PFSK-1 (cell line): Measurements from ENCODE around the gene SNU13.

Experiments used
- FOXP2 ChIP-seq: optimal IDR thresholded peaks from 2 replicates; pipeline ENCODE3; 2011; ENCODE audit warnings: borderline replicate concordance, control low read depth, inconsistent platforms; ENCODE audit not compliant: insufficient read depth; ENCODE audit errors: extremely low read length, extremely low read depth
- TAF1 ChIP-seq: IDR thresholded peaks from 2 replicates; pipeline ENCODE4 v1.6.1; 2012; ENCODE audit warnings: low read length, control low read depth, borderline replicate concordance; ENCODE audit not compliant: insufficient read depth
- TF ChIP-seq, protein P1 (sequence below), 2 experiments: IDR thresholded peaks; 2 replicates each; pipeline versions ENCODE4 v1.6.1 to v1.8.0; 2011 to 2012; ENCODE audit warnings: low read depth in 2 of 2, low read length in 2 of 2, control low read depth in 1 of 2, inconsistent platforms in 1 of 2, mild to moderate bottlenecking in 1 of 2, moderate library complexity in 1 of 2; ENCODE audit not compliant: insufficient read depth in 1 of 2

DNA sequence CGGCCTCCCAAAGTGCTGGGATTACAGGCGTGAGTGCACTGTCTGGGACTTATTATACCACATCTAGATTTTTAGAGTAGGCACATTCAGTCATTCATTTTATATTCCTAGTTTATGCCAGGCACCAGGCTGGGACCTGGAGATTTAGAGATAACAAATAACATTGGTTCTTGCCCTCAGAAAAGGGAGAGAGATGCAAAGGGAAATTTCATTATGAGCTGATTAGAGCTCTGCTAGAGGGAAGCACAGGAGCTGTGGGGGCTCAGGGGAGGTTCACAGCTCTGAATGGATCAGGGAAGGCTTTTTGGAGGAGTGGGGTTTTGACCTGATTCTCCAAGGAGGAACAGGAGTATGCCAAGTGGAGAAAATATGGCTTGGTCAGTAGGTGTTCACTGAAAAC lies 42.9 kb upstream of the SNU13 start:
- TF ChIP-seq, protein P1, sequence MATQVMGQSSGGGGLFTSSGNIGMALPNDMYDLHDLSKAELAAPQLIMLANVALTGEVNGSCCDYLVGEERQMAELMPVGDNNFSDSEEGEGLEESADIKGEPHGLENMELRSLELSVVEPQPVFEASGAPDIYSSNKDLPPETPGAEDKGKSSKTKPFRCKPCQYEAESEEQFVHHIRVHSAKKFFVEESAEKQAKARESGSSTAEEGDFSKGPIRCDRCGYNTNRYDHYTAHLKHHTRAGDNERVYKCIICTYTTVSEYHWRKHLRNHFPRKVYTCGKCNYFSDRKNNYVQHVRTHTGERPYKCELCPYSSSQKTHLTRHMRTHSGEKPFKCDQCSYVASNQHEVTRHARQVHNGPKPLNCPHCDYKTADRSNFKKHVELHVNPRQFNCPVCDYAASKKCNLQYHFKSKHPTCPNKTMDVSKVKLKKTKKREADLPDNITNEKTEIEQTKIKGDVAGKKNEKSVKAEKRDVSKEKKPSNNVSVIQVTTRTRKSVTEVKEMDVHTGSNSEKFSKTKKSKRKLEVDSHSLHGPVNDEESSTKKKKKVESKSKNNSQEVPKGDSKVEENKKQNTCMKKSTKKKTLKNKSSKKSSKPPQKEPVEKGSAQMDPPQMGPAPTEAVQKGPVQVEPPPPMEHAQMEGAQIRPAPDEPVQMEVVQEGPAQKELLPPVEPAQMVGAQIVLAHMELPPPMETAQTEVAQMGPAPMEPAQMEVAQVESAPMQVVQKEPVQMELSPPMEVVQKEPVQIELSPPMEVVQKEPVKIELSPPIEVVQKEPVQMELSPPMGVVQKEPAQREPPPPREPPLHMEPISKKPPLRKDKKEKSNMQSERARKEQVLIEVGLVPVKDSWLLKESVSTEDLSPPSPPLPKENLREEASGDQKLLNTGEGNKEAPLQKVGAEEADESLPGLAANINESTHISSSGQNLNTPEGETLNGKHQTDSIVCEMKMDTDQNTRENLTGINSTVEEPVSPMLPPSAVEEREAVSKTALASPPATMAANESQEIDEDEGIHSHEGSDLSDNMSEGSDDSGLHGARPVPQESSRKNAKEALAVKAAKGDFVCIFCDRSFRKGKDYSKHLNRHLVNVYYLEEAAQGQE (IDR thresholded peaks at IDR 0.05; ENCODE audit: insufficient read depth in 1 of 2, low read depth in 2 of 2, low read length in 2 of 2): no peak
- TF ChIP-seq TAF1 (no peak), FOXP2 (no peak)
